HG03025 (cell line): ENCODE data around the gene KRT73.

Experiments
- ATAC-seq: cut with Tn5 transposase; IDR thresholded peaks from one replicate; pipeline ENCODE4 v1.9.1; 2021; ENCODE audit warnings: mild to moderate bottlenecking, moderate library complexity; ENCODE audit not compliant: unreplicated experiment, low FRiP score

The KRT73 gene

DNA sequence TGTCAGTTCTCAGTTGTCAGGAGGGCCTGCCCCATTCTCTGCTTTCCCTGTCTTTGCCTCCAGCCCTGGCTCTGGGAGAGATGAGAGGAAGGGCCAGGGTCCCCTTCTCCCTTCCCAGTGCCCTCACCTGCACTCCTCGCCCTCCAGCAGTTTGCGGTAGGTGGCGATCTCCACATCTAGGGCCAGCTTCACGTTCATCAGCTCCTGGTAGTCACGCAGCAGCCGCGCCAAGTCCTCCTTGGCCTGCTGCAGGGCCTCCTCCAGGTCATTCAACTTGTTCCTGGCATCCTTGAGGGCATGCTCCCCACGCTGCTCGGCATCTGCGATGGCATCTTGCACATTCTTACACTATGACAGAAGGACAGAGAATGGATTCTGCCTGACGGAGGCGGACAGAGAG is 28.3 kb upstream of the KRT73 start:
- ATAC-seq, result no peak

- no peak for ATAC-seq
Measured at GRCh38 chr12:52645982-52646381, 27.6 kb upstream of the KRT73 start.

DNA sequence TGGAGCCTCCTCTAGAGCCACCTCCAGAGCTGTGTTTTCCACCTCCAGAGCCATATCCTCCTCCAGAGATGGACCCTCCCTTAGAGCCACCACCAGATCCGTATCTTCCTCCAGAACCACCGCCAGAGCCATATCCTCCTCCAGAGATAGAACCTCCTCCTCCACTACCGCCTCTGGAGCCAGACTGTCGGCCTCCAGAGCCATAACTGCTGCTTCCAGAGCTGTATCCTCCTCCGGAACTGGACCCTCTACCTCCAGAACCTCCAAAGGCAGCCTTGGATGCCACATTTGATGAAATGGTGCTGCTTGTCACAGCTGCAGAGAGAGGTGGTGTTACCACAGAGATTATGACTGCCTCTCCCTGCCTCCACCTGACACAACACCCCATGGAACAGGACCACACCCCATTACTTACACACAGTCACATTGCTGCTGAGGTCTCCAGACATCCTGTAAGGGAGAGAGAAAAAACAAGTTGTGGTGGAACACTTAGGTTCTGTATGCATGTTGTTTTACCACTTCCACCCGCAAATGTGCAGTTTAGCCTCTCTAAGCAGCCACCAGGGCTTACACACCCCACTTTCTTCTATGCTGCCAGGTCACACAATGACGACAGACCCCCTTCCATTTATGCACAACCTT is 26.9 kb upstream of the KRT73 start:
- ATAC-seq, result no peak

GRCh38 chr12:52644078-52644415 is 25.7 kb upstream of the KRT73 start:
- no peak for ATAC-seq

GRCh38 chr12:52643233-52644077 is 25.1 kb upstream of the KRT73 start:
- ATAC-seq, result no peak

DNA sequence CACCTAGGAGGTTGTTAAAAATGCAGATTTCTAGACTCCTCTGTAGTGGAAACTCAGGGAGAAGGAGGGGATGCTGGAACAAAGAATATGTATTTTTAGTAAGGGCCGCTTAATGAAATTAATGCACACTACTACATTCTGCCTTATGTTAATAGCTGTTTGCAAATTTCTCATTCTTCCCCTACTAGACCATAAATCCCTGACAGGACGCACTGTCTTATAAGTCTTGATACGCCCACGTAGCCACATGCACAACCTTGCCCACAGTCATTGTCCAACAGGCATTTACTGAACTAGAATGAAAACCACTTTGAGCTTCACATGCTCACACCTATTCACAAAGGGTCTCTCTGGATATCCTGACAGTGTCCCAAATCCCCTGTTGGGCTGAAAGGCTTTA is 23.1 kb upstream of the KRT73 start:
- no peak for ATAC-seq

DNA sequence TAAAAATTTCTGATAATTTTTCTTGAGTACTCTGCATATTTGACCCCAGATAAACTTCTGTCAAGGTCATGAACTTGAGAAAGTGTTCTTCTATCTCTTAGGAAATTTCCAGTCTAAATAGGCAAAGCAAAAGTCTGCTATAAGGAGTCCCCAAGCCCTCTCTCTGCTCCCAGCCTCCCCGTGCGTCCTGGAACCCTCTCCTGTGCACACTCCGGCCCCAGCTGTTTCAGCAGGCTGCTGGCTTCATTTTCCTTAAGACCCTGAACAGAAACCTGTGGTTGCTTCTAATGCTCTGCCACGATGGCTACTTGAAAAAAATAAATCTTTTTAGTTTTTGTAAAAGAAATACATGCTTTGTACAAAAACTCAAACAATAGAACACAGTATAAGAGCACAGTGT is 18.9 kb upstream of the KRT73 start:
- no peak for ATAC-seq

- ATAC-seq, result no peak
Measured at GRCh38 chr12:52636592-52637258, 18.4 kb upstream of the KRT73 start.

DNA sequence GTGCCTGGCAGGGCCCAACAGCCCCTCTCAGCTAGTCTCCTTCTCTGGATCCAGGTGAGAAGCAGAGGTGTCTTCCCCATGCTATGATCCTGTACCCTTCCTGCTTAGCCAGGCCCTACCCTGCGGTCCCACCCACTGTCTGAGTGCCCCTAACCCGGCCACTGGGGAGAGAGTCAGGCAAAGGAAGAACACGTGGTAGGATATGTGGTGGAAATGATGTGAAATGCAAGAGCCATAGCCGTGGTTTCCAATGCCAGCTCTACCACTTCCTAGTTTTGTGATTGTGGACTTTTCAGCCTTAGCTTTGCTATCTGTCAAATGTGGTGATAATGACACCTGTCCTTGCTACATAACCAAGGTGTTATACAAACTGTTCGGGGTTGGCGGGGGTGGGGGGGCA is 17.8 kb upstream of the KRT73 start:
- ATAC-seq, result no peak

DNA sequence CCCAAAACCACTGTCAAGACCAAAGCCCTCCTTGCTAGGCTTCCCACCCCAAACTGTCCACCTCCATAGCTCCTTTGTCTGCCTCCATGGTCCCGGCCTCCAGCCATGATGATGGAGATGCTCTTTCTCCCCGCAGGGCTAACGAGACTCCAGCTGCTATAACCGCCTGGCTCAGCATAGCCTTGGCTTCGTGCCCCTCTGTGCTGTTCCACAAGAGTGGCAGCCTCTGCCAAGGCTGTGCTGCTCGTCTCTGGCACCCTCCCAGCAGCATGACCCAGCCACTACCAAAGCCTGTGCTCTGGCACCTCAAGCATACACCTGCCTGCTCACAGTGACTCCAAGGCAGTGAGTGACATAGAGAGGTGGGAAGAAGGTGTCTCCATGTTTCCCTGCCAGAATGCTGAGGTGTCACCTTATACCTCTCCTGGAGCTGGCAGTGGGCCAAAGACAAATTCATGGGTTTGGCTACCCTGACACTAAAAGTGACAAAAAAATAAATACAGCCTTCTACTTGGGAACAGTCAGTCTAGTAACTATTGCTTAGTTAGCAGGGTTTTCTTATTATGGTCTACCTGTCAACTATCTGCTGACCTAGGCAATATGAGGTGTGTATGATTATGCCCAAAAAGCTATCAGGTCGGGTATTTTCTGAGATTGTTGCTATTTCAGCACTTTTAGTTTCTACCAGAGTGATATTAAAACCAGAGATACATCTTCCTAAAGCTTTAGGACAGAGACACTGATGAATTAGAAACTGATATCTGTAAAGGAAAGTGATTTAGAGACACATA is 16.1 kb upstream of the KRT73 start:
- ATAC-seq, result no peak

DNA sequence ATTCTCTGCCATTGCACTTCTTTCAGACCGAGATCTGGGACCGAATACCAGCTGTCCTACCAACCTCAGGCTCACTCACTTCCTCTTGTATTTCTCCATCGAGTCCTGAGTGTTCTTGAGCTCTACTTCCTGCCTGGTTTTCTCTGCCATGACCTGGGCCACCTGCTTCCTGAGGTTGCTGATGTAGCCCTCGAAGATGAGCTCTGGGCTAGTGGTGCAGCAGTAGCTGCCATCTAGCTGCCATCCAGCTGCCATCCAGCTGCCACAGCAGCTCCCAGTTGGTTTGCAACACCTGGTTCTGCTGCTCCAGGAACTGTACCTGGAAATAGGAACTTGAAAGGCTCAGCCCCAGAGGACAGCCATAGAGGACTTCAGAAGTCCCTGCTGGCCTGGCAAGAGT is 15.0 kb upstream of the KRT73 start:
- ATAC-seq, result no peak

GRCh38 chr12:52632656-52633055 is 14.3 kb upstream of the KRT73 start:
- no peak for ATAC-seq

DNA sequence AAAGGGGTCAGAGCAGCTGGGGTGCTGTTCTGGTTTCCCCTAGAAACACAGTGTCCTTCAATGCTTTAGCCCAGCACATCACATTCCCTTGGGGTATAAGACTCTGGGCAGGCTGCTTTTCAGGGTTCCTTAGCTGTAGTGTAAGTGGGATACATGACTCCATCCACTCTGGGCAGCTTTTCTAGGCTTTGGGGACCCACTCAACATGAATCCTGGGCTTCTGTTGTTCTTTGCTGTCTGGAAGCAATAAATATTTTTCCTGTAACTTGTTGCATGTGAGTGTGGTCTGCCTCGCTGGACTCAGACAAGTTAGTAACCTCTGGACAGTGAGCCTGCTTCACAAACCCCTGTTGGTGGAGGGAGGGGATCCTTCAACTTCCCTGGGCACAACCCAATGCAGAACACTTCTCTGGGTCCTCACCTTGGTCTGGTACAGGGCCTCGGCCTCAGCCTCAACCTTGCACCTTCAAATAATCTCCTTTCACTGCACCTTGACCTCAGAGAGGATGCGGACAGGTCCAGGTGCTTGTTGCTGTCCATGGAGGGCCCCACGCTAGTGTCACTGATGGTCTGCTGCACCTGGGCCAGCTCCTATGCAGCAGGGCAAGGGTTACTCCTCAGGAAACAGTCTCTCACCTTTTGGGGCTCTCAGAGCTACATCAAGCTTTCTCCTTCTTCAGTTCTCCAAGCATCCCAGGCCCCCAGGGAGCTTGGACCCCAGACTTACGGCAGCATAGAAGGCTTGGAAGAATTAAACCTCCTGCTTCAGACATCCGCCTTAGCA is 13.5 kb upstream of the KRT73 start:
- no peak for ATAC-seq

DNA sequence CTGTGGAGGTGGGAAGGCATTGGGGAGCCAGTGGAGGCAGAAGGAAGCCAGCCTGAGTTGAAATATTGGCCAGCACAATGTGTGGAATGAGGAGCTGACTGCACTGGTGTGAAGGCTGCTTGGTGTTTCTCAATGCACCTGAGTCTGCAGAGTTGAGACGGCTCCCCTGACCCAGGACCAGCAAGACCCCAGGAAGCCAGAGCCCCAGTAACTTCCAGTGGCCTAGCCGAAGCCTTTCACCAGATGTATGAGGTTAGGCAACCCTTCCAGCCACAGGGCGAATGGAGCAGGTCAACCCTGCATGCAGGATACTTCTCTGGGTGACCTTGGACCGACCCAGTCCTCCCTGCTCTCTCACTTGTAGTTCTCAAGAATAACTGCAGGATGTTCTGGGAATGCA is 12.9 kb upstream of the KRT73 start:
- no peak for ATAC-seq

DNA sequence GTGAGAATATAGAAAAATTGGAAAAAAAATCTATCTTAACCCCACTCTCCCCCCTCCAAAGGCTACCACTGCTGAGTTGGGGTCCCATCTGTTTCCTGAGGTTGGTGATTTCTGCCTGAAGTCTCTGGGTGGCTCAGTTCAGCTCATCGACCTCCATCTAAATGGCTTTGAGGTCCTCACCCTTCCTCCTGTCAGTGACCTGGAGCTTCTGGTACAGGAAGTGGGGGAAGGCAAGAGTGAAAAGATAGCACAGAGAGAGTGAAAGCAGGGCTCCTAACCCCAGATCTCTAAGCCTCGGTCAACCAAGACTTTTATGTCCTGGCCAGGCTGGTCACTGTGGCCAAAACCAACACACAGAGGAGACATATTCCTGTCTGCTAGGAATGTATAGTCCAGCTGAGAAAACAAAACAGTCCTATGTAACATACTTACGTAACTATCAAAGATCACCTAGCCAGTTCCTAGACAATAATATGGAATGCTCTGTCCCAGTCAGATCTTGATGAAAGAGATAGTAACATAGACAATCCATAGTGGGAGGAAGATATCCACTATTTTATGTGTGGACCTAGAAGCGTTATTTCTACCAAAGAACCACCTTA is 12.3 kb upstream of the KRT73 start:
- ATAC-seq, result no peak

- ATAC-seq, result no peak
Measured at GRCh38 chr12:52630008-52630500, 11.7 kb upstream of the KRT73 start.

DNA sequence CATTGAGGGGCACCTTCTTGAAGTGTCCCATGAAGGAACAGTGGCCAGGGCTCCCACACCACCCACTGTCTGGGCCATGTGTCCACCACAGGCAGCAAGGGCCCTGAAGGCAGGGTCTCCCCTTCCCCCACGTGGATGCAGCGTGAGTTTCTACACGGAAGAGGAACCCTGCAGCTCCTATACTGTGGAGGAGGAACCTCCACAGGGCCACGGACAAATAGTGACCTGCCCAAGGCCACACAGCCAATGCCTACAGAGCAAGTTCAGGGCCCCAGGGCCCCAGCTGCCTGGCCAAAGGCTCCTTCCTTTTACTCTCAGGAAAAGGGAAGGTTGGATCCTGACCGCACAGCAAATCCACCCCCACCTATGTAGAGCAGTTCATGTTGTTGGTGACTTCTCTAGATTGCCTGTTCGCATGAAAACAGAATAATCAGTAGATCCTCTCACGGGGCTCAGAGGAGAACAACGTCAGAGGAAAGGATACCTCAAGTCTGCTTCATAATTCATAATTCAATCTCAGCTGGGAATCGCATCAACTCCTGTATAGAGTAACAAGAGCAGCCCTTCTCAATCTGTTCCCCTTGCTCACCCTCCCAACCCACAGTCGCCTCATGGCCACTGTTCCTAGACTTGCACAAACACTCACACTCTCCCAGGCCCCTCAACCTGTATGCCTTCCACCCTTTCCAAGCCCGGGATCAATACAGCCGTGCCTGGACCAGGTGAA is 11.1 kb upstream of the KRT73 start:
- no peak for ATAC-seq

DNA sequence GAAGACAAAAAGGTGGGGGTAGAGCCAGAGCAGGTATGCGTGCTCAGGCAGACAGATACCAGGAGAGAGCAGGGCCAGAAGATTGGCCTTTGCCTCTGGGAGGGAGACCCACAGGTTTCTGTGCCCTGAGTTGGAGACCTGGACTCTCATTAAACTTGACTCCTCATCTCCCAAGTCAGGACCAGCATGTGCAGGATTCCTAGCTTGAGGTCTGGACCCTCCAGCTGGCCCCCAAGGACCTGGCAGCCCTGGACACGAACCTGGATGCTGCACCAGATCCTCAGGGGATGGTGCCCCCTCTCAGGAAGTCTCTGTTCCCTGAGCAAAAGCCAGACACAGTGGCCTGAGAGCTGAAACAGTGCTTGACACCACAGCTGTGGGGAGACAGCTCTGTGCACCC is 10.5 kb upstream of the KRT73 start:
- no peak for ATAC-seq

DNA sequence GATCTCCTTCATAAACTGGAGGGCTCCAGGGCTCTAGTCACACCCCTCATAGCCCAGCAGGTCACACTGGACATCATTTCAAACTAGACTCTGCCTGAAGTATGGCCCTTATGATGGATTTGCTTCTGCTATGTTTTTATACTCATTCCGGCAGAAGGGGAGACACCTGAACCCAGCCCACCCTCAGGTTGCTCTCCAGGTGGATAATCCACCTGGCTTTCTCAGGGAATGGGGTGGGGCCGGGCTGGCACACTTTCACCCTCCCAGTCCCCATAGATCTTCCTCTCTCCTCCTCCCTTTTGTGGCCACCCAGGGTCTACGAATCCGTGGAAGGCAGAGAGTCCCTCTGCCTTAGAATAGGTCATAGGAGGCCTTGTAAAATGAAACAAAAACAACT is 9.8 kb upstream of the KRT73 start:
- ATAC-seq, result no peak
